IMR-90 (cell line): ENCODE measurements around the gene HIVEP3.

Source experiments
- BHLHE40 ChIP-seq: fragments of 150-350 bp; IDR thresholded peaks from 2 replicates; pipeline ENCODE4 v1.6.1; 2016; ENCODE audit warnings: mild to moderate bottlenecking, low read depth, low read length
- TF ChIP-seq, protein P1 (sequence below): fragments of 150-350 bp; IDR thresholded peaks from 2 replicates; pipeline ENCODE4 v1.6.1; 2017; ENCODE audit warnings: mild to moderate bottlenecking, antibody characterized with exemption, low read length, low read depth

DNA sequence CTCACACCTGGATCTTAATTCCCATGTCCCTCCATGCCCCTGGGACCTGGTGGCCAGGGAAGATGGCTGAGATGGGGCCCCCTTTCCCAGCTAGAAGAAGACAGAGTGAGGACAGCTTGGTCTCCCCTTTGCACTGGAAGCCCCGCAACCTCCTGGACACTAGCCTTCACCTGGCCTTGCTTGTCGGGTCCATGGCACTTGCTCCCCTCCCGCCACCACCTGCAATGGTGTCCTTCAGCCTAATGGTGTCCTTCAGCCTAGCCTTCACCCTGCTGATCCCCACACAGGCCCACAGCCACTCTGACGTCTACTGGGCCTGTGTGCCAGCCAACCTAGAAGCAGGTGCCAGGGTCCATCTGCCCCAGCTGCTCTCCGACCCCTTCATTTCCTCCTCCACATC is 388.3 kb downstream of the HIVEP3 start:
- no peak for TF ChIP-seq BHLHE40
- TF ChIP-seq, protein P1, sequence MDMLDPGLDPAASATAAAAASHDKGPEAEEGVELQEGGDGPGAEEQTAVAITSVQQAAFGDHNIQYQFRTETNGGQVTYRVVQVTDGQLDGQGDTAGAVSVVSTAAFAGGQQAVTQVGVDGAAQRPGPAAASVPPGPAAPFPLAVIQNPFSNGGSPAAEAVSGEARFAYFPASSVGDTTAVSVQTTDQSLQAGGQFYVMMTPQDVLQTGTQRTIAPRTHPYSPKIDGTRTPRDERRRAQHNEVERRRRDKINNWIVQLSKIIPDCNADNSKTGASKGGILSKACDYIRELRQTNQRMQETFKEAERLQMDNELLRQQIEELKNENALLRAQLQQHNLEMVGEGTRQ = no peak
